CD14-positive monocyte (primary cell): ENCODE data around the gene AGPAT3. TPM values are rescaled to one million over a fixed set of nuclear protein-coding genes. Genes with fewer than 3 reads are reported as not detected.

ENCODE experiments used
- DNase-seq, 3 donors: peaks; one replicate each; pipeline ENCODE4 v3.0.0-alpha.2; 2011 to 2022
- H2AFZ ChIP-seq: 2 replicates; pipeline ENCODE4 v1.6.0; 2012; ENCODE audit warnings: mild to moderate bottlenecking, low read depth, low read length, inconsistent platforms; ENCODE audit not compliant: insufficient read depth, poor library complexity, severe bottlenecking
- H3K27ac ChIP-seq, 2 donors: 1 replicate in 1 of 2; 2 replicates in 1 of 2; pipeline ENCODE4 v1.5.1; 2012 to 2013; ENCODE audit warnings: low read length in 2 of 2, control low read depth in 1 of 2, inconsistent platforms in 1 of 2, low read depth in 1 of 2, mild to moderate bottlenecking in 1 of 2
- H3K27me3 ChIP-seq, 2 donors: one replicate each; pipeline versions ENCODE4 v1.6.0 to v1.6.1; 2011 to 2013; ENCODE audit warnings: low read length in 2 of 2; ENCODE audit not compliant: control insufficient read depth in 2 of 2, insufficient read depth in 2 of 2
- H3K36me3 ChIP-seq, 2 donors: replicated peaks in 1 of 2; 1 replicate in 1 of 2; 2 replicates in 1 of 2; pipeline versions ENCODE4 v1.5.1 to v1.6.1; 2012 to 2013; ENCODE audit warnings: low read length in 2 of 2, control low read depth in 1 of 2, inconsistent platforms in 1 of 2, mild to moderate bottlenecking in 1 of 2; ENCODE audit not compliant: insufficient read depth in 2 of 2, control insufficient read depth in 1 of 2
- H3K4me1 ChIP-seq, 2 donors: 1 replicate in 1 of 2; 2 replicates in 1 of 2; pipeline versions ENCODE4 v1.5.1 to v1.6.1; 2012 to 2013; ENCODE audit warnings: low read length in 2 of 2, control low read depth in 1 of 2, inconsistent platforms in 1 of 2, mild to moderate bottlenecking in 1 of 2, moderate library complexity in 1 of 2; ENCODE audit not compliant: insufficient read depth in 2 of 2, control insufficient read depth in 1 of 2
- H3K4me2 ChIP-seq: replicated peaks from 2 replicates; pipeline ENCODE3; 2012; ENCODE audit warnings: low read length, moderate library complexity, mild to moderate bottlenecking; ENCODE audit not compliant: poor library complexity, severe bottlenecking; ENCODE audit errors: extremely low read depth
- H3K4me3 ChIP-seq, 3 experiments: fragments of 200-600 bp in 1 of 3; sonication (generic) in 1 of 3; replicated peaks in 1 of 3; 1 replicate in 2 of 3; 2 replicates in 1 of 3; pipeline ENCODE4 v1.5.1; 2011 to 2013; ENCODE audit warnings: low read length in 3 of 3, mild to moderate bottlenecking in 3 of 3, control low read depth in 2 of 3, low read depth in 2 of 3, inconsistent platforms in 1 of 3, moderate library complexity in 1 of 3
- H3K79me2 ChIP-seq: 2 replicates; pipeline ENCODE4 v1.6.0; 2012; ENCODE audit warnings: mild to moderate bottlenecking, control low read depth, inconsistent platforms, low read length, moderate library complexity; ENCODE audit not compliant: insufficient read depth
- H3K9ac ChIP-seq: 2 replicates; pipeline ENCODE4 v1.6.0; 2017; ENCODE audit warnings: low read length, mild to moderate bottlenecking; ENCODE audit not compliant: insufficient read depth, poor library complexity, severe bottlenecking
- H3K9me3 ChIP-seq, 2 donors: replicated peaks in 1 of 2; 1 replicate in 1 of 2; 2 replicates in 1 of 2; pipeline versions ENCODE4 v1.5.1 to v1.6.1; 2012 to 2013; ENCODE audit warnings: low read length in 2 of 2, control low read depth in 1 of 2; ENCODE audit not compliant: control insufficient read depth in 1 of 2, insufficient read depth in 1 of 2
- H4K20me1 ChIP-seq: 2 replicates; pipeline ENCODE4 v1.6.0; 2012; ENCODE audit warnings: mild to moderate bottlenecking, low read length, control low read depth, moderate library complexity; ENCODE audit not compliant: insufficient read depth
- H3K27ac Mint-ChIP-seq, 7 donors: one replicate each; pipeline ENCODE4 v1.8.0; 2020; ENCODE audit warnings: mild to moderate bottlenecking in 7 of 7, mixed read lengths in 7 of 7, moderate library complexity in 6 of 7, inconsistent platforms in 2 of 7
- H3K27me3 Mint-ChIP-seq, 3 donors: one replicate each; pipeline ENCODE4 v1.8.0; 2021 to 2022; ENCODE audit warnings: low read depth in 3 of 3, mild to moderate bottlenecking in 3 of 3, mixed read lengths in 3 of 3, moderate library complexity in 3 of 3, inconsistent platforms in 1 of 3
- H3K36me3 Mint-ChIP-seq, 2 donors: one replicate each; pipeline ENCODE4 v1.8.0; 2020; ENCODE audit warnings: mixed read lengths in 2 of 2, inconsistent platforms in 1 of 2, mild to moderate bottlenecking in 1 of 2
- H3K4me1 Mint-ChIP-seq: one replicate; pipeline ENCODE4 v1.8.0; 2020; ENCODE audit warnings: mild to moderate bottlenecking, mixed read lengths
- H3K4me3 Mint-ChIP-seq, 2 donors: one replicate each; pipeline ENCODE4 v1.8.0; 2020; ENCODE audit warnings: mild to moderate bottlenecking in 2 of 2, mixed read lengths in 2 of 2, moderate library complexity in 1 of 2
- H3K9me3 Mint-ChIP-seq, 7 donors: one replicate each; pipeline ENCODE4 v1.8.0; 2020 to 2022; ENCODE audit warnings: mixed read lengths in 7 of 7, mild to moderate bottlenecking in 6 of 7, moderate library complexity in 6 of 7, inconsistent platforms in 2 of 7
- WGBS: methylation state at CpG from one replicate; pipeline ENCODE4 v1.1.5; 2013; ENCODE audit warnings: missing lambda C conversion rate; ENCODE audit not compliant: insufficient coverage; 5-methylcytosine and 5-hydroxymethylcytosine counted together
- intact Hi-C, 2 donors: fragments of 100-400 bp; cut with micrococcal nuclease; formaldehyde crosslinking; loops; one replicate each; pipeline versions ENCODE4 v1.15.0 to v1.15.1; 2023
- polyA plus RNA-seq, 3 donors: library from polyadenylated mRNA; depleted of rRNA in 1 of 3; unstranded in 2 of 3; stranded (reverse) in 1 of 3; fragments of 300-500 nt in 2 of 3; fragments of >200 nt in 1 of 3; fragmentation: Illumina TruSeq in 2 of 3; gene quantifications; 1 replicate in 2 of 3; 2 replicates in 1 of 3; pipeline ENCODE4 v1.2.3, GENCODE V29; 2012 to 2021
- TF ChIP-seq, protein P1 (sequence below): fragments of 200-600 bp; IDR thresholded peaks from one replicate; pipeline ENCODE4 v1.8.0; 2022; ENCODE audit warnings: antibody characterized with exemption, mild to moderate bottlenecking

Gene AGPAT3
- polyA plus RNA-seq, 3 donors: 24.9 to 49.3 (median 26.2) TPM

GRCh38 chr21:43948740-43949498 is 83.9 kb downstream of the AGPAT3 start:
- H3K4me3 ChIP-seq: no peak overlapping the region
- Mint-ChIP-seq H3K4me1 (peaks cover 2% of the 10 kb centered on the region), H3K27ac (no peak overlapping the region), H3K4me3 (no peak overlapping the region), H3K36me3 (peaks cover 44 to 78% of the 10 kb centered on the region in 2 donors), H3K27me3 (peaks cover 0 to 4% (median 0%) of the 10 kb centered on the region in 3 donors), H3K9me3 (peaks cover 0 to 17% (median 9%) of the 10 kb centered on the region in 7 donors)
- no peak for DNase-seq
- H3K4me2 ChIP-seq: no peak overlapping the region
- 100% methylated on average over 3 of the region's 6 CpGs for WGBS
- peaks cover 88% of the 10 kb centered on the region for H3K79me2 ChIP-seq
- no peaks in the 10 kb centered on the region for H3K27me3 ChIP-seq
- no peak overlapping the region for H3K27ac ChIP-seq
- H2AFZ ChIP-seq: no peak overlapping the region
- no peak overlapping the region for H3K9ac ChIP-seq
- no peaks in the 10 kb centered on the region for H3K4me1 ChIP-seq
- H3K36me3 ChIP-seq: peaks cover 16 to 92% of the 10 kb centered on the region in 2 donors
- H3K9me3 ChIP-seq: peaks cover 5 to 22% of the 10 kb centered on the region in 2 donors
- intact Hi-C loops: no loop called here
- H4K20me1 ChIP-seq: peaks cover 100% of the 10 kb centered on the region
- TF ChIP-seq, protein P1, sequence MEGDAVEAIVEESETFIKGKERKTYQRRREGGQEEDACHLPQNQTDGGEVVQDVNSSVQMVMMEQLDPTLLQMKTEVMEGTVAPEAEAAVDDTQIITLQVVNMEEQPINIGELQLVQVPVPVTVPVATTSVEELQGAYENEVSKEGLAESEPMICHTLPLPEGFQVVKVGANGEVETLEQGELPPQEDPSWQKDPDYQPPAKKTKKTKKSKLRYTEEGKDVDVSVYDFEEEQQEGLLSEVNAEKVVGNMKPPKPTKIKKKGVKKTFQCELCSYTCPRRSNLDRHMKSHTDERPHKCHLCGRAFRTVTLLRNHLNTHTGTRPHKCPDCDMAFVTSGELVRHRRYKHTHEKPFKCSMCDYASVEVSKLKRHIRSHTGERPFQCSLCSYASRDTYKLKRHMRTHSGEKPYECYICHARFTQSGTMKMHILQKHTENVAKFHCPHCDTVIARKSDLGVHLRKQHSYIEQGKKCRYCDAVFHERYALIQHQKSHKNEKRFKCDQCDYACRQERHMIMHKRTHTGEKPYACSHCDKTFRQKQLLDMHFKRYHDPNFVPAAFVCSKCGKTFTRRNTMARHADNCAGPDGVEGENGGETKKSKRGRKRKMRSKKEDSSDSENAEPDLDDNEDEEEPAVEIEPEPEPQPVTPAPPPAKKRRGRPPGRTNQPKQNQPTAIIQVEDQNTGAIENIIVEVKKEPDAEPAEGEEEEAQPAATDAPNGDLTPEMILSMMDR: no peak

DNA sequence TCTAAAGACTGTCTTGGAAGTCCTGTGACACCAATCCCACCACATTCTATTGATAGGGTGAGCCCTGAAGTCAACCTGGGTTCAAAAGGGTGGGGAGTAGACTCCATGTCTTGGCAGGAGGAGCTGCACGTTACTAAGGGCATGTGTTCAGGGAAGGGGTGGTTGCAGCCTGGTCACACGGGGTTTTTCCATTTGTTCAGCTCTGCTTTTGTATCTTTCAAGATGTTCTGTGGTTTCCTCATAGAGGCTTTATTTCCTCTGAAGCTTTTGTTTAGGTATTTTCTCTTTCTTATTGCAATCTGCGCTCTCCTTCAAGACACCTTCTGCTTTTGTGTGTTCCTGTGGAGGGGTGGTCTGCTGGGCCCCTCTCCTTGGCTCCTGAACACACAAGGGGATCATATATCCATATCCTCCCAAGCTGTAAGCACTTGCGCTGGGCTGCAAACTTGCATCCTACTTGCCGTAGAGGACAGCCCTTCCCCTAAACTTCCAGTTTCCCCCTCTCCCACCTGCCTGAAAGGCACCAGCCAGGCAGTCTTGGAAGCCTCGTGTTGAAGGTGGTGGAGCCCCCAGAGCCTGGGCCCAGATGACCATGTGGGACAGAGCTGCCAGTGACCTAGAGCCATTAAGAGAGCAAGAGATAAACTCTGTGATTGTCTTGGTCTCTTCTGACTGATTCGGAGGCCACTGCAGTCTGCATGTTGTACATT is 84.6 kb downstream of the AGPAT3 start:
- peaks cover 100% of the 10 kb centered on the region for H4K20me1 ChIP-seq
- 100% methylated on average over 2 of the region's 7 CpGs for WGBS
- Mint-ChIP-seq H3K4me1 (peaks cover 2% of the 10 kb centered on the region), H3K36me3 (peaks cover 52 to 78% of the 10 kb centered on the region in 2 donors), H3K27ac (peak overlapping the region in 1 of 7 donors; percentile 69), H3K9me3 (peaks cover 0 to 17% (median 9%) of the 10 kb centered on the region in 7 donors), H3K27me3 (peaks cover 0 to 4% (median 0%) of the 10 kb centered on the region in 3 donors), H3K4me3 (no peak overlapping the region)
- DNase-seq: no peak
- intact Hi-C loops: no loop called here
- H2AFZ ChIP-seq: no peak overlapping the region
- H3K9me3 ChIP-seq: peaks cover 5 to 22% of the 10 kb centered on the region in 2 donors
- no peak overlapping the region for H3K4me3 ChIP-seq
- H3K27me3 ChIP-seq: no peaks in the 10 kb centered on the region
- H3K4me1 ChIP-seq: no peaks in the 10 kb centered on the region
- TF ChIP-seq, protein P1: no peak
- H3K36me3 ChIP-seq: peaks cover 14 to 92% of the 10 kb centered on the region in 2 donors
- no peak overlapping the region for H3K9ac ChIP-seq
- no peak overlapping the region for H3K4me2 ChIP-seq
- peaks cover 88% of the 10 kb centered on the region for H3K79me2 ChIP-seq
- no peak overlapping the region for H3K27ac ChIP-seq
